Activated T-helper 1 cell treated with anti-CD3 and anti-CD28 coated beads, Interleukin-12 subunit alpha, Interleukin-12 subunit beta, Interleukin-2, Interleukin-4 antibody, amounts not matched to agents 30 ng/mL and 10 ng/mL and 1 ng/mL, durations not matched to agents 14 hours and 24 hours and 36 hours (primary cell): ENCODE results near the gene FNDC3A. TPM values are rescaled to one million over a fixed set of nuclear protein-coding genes. Genes with fewer than 3 reads are reported as not detected.

Experiments
- DNase-seq: peaks from one replicate; pipeline ENCODE4 v3.0.0; 2021; ENCODE audit warnings: low spot score
- H3K27ac Mint-ChIP-seq: one replicate; pipeline ENCODE4 v1.8.0; 2021; ENCODE audit warnings: mild to moderate bottlenecking, mixed read lengths
- H3K27me3 Mint-ChIP-seq: one replicate; pipeline ENCODE4 v1.8.0; 2022; ENCODE audit warnings: mild to moderate bottlenecking, moderate library complexity, mixed read lengths; ENCODE audit not compliant: insufficient read depth
- H3K36me3 Mint-ChIP-seq: one replicate; pipeline ENCODE4 v1.8.0; 2021; ENCODE audit warnings: low read depth, mixed read lengths
- H3K4me1 Mint-ChIP-seq: one replicate; pipeline ENCODE4 v1.8.0; 2021; ENCODE audit warnings: low read depth, mixed read lengths
- H3K4me3 Mint-ChIP-seq: one replicate; pipeline ENCODE4 v1.8.0; 2021; ENCODE audit warnings: mild to moderate bottlenecking, moderate library complexity, mixed read lengths
- H3K9me3 Mint-ChIP-seq: one replicate; pipeline ENCODE4 v1.8.0; 2021; ENCODE audit warnings: mixed read lengths
- intact Hi-C: fragments of 100-400 bp; cut with micrococcal nuclease; formaldehyde crosslinking; loops from one replicate; pipeline ENCODE4 v1.15.1; 2024
- total RNA-seq: library from RNA; stranded (reverse); gene quantifications from 2 replicates; pipeline ENCODE4 v1.2.3, GENCODE V29; 2022

FNDC3A gene
- total RNA-seq, 1 donor from 2014 or later: 26.9 TPM

DNA sequence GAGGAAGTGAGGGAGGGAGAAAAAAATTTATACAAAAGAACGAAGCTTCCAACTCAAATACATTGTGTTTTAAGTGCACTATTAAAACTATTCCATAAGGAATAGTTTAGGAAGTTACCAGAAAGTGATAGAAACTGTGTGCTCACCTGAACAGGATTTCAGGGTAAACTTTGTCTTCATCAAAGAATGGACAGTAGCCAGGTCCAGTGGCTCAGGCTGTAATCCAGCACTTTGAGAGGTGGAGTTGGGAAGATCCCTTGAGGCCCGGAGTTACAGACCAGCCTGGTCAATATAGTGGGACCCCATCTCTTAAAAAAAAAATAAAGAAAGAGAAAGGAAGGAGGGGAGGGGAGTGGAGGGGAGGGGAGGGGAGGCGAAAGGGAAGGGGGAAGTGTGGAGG lies 259.0 kb downstream of the FNDC3A start:
- no peaks in the 10 kb centered on the region for H3K4me1 Mint-ChIP-seq
- DNase-seq: no peak
- no peak overlapping the region for H3K4me3 Mint-ChIP-seq
- no peak overlapping the region for H3K27ac Mint-ChIP-seq
- intact Hi-C loops: no loop called here
- no peaks in the 10 kb centered on the region for H3K9me3 Mint-ChIP-seq
- H3K27me3 Mint-ChIP-seq: peaks cover 5% of the 10 kb centered on the region
- H3K36me3 Mint-ChIP-seq: no peaks in the 10 kb centered on the region

DNA sequence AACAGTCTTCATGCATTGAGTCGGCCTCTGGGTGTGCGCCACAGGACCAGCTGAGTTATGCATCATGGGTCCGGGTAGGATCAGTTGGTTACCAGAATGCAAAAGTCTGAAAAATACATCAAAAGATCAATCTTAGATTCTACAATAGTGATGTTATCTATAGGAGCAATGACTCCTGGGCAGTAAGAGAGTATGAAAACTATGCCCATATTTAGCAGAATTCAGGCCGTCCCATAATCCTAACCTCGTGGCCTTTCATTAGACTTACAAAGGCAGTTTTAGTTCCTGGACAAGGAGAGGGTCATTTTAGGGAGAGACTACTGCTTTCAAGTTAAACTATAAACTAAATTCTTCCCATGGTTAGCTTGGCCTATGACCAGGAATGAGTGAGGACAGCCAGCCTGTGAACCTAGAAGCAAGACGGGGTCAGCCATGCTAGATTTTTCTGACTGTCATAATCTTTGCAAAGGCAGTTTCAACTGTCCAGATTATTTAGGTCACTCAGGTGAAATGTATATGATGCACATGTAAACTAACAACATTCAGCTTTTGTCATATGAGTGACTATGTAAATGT lies 260.2 kb downstream of the FNDC3A start:
- DNase-seq: no peak
- Mint-ChIP-seq H3K9me3 (no peaks in the 10 kb centered on the region), H3K36me3 (no peaks in the 10 kb centered on the region), H3K27me3 (peaks cover 5% of the 10 kb centered on the region), H3K4me1 (no peaks in the 10 kb centered on the region), H3K4me3 (no peak overlapping the region), H3K27ac (no peak overlapping the region)
- intact Hi-C loops: no loop called here

- no peaks in the 10 kb centered on the region for H3K9me3 Mint-ChIP-seq
- H3K4me1 Mint-ChIP-seq: no peaks in the 10 kb centered on the region
- H3K27me3 Mint-ChIP-seq: peaks cover 10% of the 10 kb centered on the region
These were observed 262.9 kb downstream of the FNDC3A start for GRCh38 chr13:49238621-49239020.

GRCh38 chr13:49240017-49240416 lies 264.3 kb downstream of the FNDC3A start:
- peaks cover 12% of the 10 kb centered on the region for H3K27me3 Mint-ChIP-seq
- no peaks in the 10 kb centered on the region for H3K9me3 Mint-ChIP-seq
- no peak overlapping the region for H3K27ac Mint-ChIP-seq
- H3K36me3 Mint-ChIP-seq: no peaks in the 10 kb centered on the region
- H3K4me3 Mint-ChIP-seq: no peak overlapping the region
- no peaks in the 10 kb centered on the region for H3K4me1 Mint-ChIP-seq
- no peak for DNase-seq
- intact Hi-C loops: loop anchor here (1.0 kb wide), 2 partner anchors 41 to 367 kb away; no protein-coding TSS in a partner anchor

More at GRCh38 chr13:49238621-49239020, 262.9 kb downstream of the FNDC3A start:
- H3K36me3 Mint-ChIP-seq: no peaks in the 10 kb centered on the region
- intact Hi-C loops: no loop called here
- no peak for DNase-seq
- H3K27ac Mint-ChIP-seq: no peak overlapping the region
- no peak overlapping the region for H3K4me3 Mint-ChIP-seq

- H3K36me3 Mint-ChIP-seq: no peaks in the 10 kb centered on the region
- DNase-seq: no peak
- no peaks in the 10 kb centered on the region for H3K4me1 Mint-ChIP-seq
- no peak overlapping the region for H3K27ac Mint-ChIP-seq
- H3K9me3 Mint-ChIP-seq: no peaks in the 10 kb centered on the region
- intact Hi-C loops: no loop called here
- no peak overlapping the region for H3K4me3 Mint-ChIP-seq
- peaks cover 14% of the 10 kb centered on the region for H3K27me3 Mint-ChIP-seq
These were observed 265.6 kb downstream of the FNDC3A start for GRCh38 chr13:49241296-49241695.

GRCh38 chr13:49245101-49245500 lies 269.4 kb downstream of the FNDC3A start:
- Mint-ChIP-seq H3K4me3 (no peak overlapping the region), H3K36me3 (peaks cover 5% of the 10 kb centered on the region), H3K27me3 (peaks cover 18% of the 10 kb centered on the region), H3K27ac (no peak overlapping the region), H3K9me3 (no peaks in the 10 kb centered on the region), H3K4me1 (peaks cover 24% of the 10 kb centered on the region)
- DNase-seq: no peak
- intact Hi-C loops: loop anchor here (5.0 kb wide), 3 partner anchors 342 to 692 kb away; partner anchors contain the start of genes KPNA3, RCBTB1 and SPRYD7

- DNase-seq: no peak
- Mint-ChIP-seq H3K9me3 (no peaks in the 10 kb centered on the region), H3K4me1 (peaks cover 38% of the 10 kb centered on the region), H3K27ac (peak overlapping the region; percentile 97), H3K27me3 (peaks cover 15% of the 10 kb centered on the region), H3K4me3 (peak overlapping the region; percentile 97), H3K36me3 (peaks cover 10% of the 10 kb centered on the region)
- intact Hi-C loops: loop anchor here (1.0 to 5.0 kb wide), 8 partner anchors 11 to 690 kb away; partner anchors contain the start of genes CAB39L, KPNA3, RCBTB1 and SETDB2
These were observed 271.3 kb downstream of the FNDC3A start for GRCh38 chr13:49246850-49247642.

DNA sequence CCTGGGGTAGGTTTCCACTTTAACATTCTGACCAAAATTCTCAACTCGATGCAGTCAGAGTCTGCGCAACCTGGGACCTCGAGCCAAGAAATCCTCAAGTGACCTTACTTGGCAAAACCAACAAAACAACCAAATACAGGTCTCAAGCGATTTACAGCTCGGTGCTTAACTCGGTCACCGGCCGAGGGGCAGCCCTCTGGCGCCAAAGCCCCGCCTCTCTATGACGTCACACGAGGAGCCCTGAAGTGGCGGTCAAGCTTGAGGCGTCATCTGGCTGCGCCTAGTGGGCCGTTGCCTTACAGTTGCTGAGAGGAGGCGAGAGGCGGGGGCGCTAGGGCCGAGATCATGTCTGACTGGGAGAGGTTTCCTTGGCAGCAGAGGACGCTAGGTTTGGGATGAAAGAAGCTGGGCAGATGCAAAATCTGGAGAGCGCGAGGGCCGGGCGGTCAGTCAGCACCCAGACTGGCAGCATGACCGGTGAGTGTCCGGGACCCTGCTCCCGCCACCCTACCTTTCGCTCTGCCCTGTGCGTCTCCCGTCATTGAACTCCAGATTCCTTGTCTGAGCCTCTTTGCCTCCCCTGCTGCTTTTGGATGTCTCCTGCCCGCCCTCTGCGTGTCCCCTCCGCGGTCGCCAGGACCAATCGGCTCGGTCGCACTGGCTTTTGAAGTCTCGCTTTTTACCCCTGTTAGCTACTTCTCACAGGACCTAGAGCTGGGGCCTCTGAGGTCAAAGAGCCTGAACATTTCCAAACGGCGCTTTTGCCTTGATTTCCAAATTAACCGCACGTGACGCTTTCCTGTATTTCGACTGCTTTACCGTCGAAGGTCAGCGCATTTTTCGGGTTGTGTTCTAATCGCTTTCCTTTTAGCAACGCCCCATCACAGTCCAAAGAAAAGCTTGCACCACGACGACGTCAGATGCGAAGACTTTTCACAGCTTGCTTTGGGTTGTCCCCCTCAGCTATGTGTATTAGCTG lies 272.2 kb downstream of the FNDC3A start, which contains the start of gene CDADC1:
TSS of gene CDADC1 (plus strand) at position 283 of the 979 bp plus-strand sequence. CDS start at position 396, 113 bp downstream.
- Mint-ChIP-seq H3K4me3 (peak within 1 kb of the TSS; percentile 97), H3K27me3 (peaks cover 14% of the 10 kb centered on the region), H3K27ac (peak within 1 kb of the TSS; percentile 97), H3K9me3 (no peaks in the 10 kb centered on the region), H3K36me3 (peaks cover 10% of the 10 kb centered on the region), H3K4me1 (peaks cover 40% of the 10 kb centered on the region)
- intact Hi-C loops: loop anchor here (1.0 to 5.0 kb wide), 9 partner anchors 10 to 689 kb away; partner anchors contain the start of genes CAB39L, KPNA3, RCBTB1 and SETDB2
- DNase-seq: peak; percentile 90

- intact Hi-C loops: loop anchor here (2.0 to 5.0 kb wide), 4 partner anchors 32 to 689 kb away; partner anchors contain the start of genes KPNA3, RCBTB1 and SPRYD7
- peak overlapping the region; percentile 97 for H3K4me3 Mint-ChIP-seq
- H3K27ac Mint-ChIP-seq: peak overlapping the region; percentile 97
- no peaks in the 10 kb centered on the region for H3K9me3 Mint-ChIP-seq
- peaks cover 47% of the 10 kb centered on the region for H3K4me1 Mint-ChIP-seq
- no peak for DNase-seq
- peaks cover 8% of the 10 kb centered on the region for H3K27me3 Mint-ChIP-seq
- H3K36me3 Mint-ChIP-seq: peaks cover 13% of the 10 kb centered on the region
These were observed 272.9 kb downstream of the FNDC3A start for GRCh38 chr13:49248622-49249002.

- H3K9me3 Mint-ChIP-seq: no peaks in the 10 kb centered on the region
- no peak overlapping the region for H3K27ac Mint-ChIP-seq
- H3K36me3 Mint-ChIP-seq: peaks cover 35% of the 10 kb centered on the region
- no peak overlapping the region for H3K4me3 Mint-ChIP-seq
- intact Hi-C loops: no loop called here
- DNase-seq: no peak
- H3K27me3 Mint-ChIP-seq: peaks cover 4% of the 10 kb centered on the region
- peaks cover 70% of the 10 kb centered on the region for H3K4me1 Mint-ChIP-seq
These were observed 275.6 kb downstream of the FNDC3A start for GRCh38 chr13:49251326-49251725.

DNA sequence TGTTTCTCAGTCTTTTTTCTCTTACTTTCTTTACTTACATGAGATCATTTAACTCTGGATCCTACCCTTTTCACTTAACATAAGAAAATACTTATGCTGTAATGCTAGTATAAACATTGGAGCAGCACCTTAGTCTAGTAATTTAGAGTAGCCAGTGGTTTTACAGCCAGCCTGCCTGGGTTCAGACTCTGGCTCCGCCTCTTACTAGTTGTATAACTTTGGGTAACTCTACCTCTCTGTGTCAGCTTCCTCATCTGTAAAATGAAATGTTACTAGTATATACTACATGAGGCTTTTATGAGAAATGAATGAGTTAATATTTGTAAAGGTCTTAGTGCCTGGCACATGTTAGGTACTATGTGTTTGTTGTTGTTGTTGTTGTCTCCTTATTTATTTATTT lies 277.6 kb downstream of the FNDC3A start:
- H3K27me3 Mint-ChIP-seq: no peaks in the 10 kb centered on the region
- no peaks in the 10 kb centered on the region for H3K9me3 Mint-ChIP-seq
- peaks cover 79% of the 10 kb centered on the region for H3K4me1 Mint-ChIP-seq
- peaks cover 42% of the 10 kb centered on the region for H3K36me3 Mint-ChIP-seq
- no peak overlapping the region for H3K27ac Mint-ChIP-seq
- H3K4me3 Mint-ChIP-seq: no peak overlapping the region
- no peak for DNase-seq
- intact Hi-C loops: no loop called here

DNA sequence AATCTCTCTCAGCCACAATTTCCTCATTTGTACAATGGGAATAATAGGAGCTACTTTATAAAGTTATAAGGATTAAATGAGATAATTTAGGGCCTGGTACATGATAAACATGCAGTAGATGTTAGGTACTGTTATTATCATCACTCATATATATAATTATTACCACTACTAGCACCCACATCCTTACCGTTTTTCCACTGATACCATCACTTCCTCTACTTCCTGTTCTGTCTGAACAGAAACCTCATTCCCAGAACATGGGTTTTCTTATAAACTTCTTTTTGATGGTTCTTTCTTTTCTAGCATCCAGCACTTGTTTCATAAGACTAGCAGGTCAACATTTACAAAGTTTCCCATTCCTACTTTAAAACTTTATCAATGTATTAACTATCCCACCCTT lies 278.3 kb downstream of the FNDC3A start:
- H3K4me1 Mint-ChIP-seq: peaks cover 75% of the 10 kb centered on the region
- no peaks in the 10 kb centered on the region for H3K27me3 Mint-ChIP-seq
- peak overlapping the region; percentile 22 for H3K4me3 Mint-ChIP-seq
- H3K27ac Mint-ChIP-seq: peak overlapping the region; percentile 67
- no peaks in the 10 kb centered on the region for H3K9me3 Mint-ChIP-seq
- H3K36me3 Mint-ChIP-seq: peaks cover 41% of the 10 kb centered on the region
- intact Hi-C loops: no loop called here
- DNase-seq: no peak
